ENCODE results near the gene RBM38. TPM values are rescaled to one million over a fixed set of nuclear protein-coding genes. Genes with fewer than 3 reads are reported as not detected.

The RBM38 gene
- total RNA-seq, 1 donor from 2014 or later: 16.6 TPM

- H3K27me3 Mint-ChIP-seq (ENCODE audit: unreplicated experiment): peaks cover 8% of the 10 kb centered on the region
- no peak for TF ChIP-seq CTCF (IDR thresholded peaks at IDR 0.05; ENCODE audit: partially characterized antibody, unreplicated experiment)
- H3K36me3 Mint-ChIP-seq (ENCODE audit: unreplicated experiment): peaks cover 4% of the 10 kb centered on the region
Measured at GRCh38 chr20:57450931-57451330, 59.7 kb downstream of the RBM38 start.

GRCh38 chr20:57451431-57451794, 60.2 kb downstream of the RBM38 start:
- no peak for TF ChIP-seq CTCF (IDR thresholded peaks at IDR 0.05; ENCODE audit: partially characterized antibody, unreplicated experiment)
- H3K27me3 Mint-ChIP-seq (ENCODE audit: unreplicated experiment): peaks cover 8% of the 10 kb centered on the region
- H3K9me3 Mint-ChIP-seq (ENCODE audit: unreplicated experiment): peaks cover 11% of the 10 kb centered on the region
- no peak overlapping the region for H3K27ac Mint-ChIP-seq (ENCODE audit: unreplicated experiment)
- peaks cover 4% of the 10 kb centered on the region for H3K36me3 Mint-ChIP-seq (ENCODE audit: unreplicated experiment)
- H3K4me1 Mint-ChIP-seq (ENCODE audit: low read depth, unreplicated experiment): peaks cover 13% of the 10 kb centered on the region
- H3K4me3 Mint-ChIP-seq (ENCODE audit: unreplicated experiment): no peak overlapping the region
- DNase-seq: no peak

More at GRCh38 chr20:57450931-57451330, 59.7 kb downstream of the RBM38 start:
- Mint-ChIP-seq H3K4me1 (ENCODE audit: low read depth, unreplicated experiment) (peaks cover 13% of the 10 kb centered on the region), H3K9me3 (ENCODE audit: unreplicated experiment) (peaks cover 11% of the 10 kb centered on the region), H3K27ac (ENCODE audit: unreplicated experiment) (no peak overlapping the region), H3K4me3 (ENCODE audit: unreplicated experiment) (no peak overlapping the region)
- DNase-seq: peak; percentile 37

- Mint-ChIP-seq H3K4me3 (ENCODE audit: unreplicated experiment) (no peak overlapping the region), H3K9me3 (ENCODE audit: unreplicated experiment) (peaks cover 12% of the 10 kb centered on the region), H3K27me3 (ENCODE audit: unreplicated experiment) (peaks cover 8% of the 10 kb centered on the region), H3K27ac (ENCODE audit: unreplicated experiment) (no peak overlapping the region), H3K36me3 (ENCODE audit: unreplicated experiment) (peaks cover 2% of the 10 kb centered on the region), H3K4me1 (ENCODE audit: low read depth, unreplicated experiment) (peaks cover 13% of the 10 kb centered on the region)
- DNase-seq: no peak
- no peak for TF ChIP-seq CTCF (IDR thresholded peaks at IDR 0.05; ENCODE audit: partially characterized antibody, unreplicated experiment)
Measured at GRCh38 chr20:57451795-57452661, 60.8 kb downstream of the RBM38 start.

GRCh38 chr20:57455386-57455785, 64.2 kb downstream of the RBM38 start:
- Mint-ChIP-seq H3K27me3 (ENCODE audit: unreplicated experiment) (peaks cover 9% of the 10 kb centered on the region), H3K9me3 (ENCODE audit: unreplicated experiment) (peaks cover 9% of the 10 kb centered on the region), H3K36me3 (ENCODE audit: unreplicated experiment) (no peaks in the 10 kb centered on the region), H3K4me3 (ENCODE audit: unreplicated experiment) (no peak overlapping the region), H3K27ac (ENCODE audit: unreplicated experiment) (no peak overlapping the region), H3K4me1 (ENCODE audit: low read depth, unreplicated experiment) (peaks cover 13% of the 10 kb centered on the region)
- TF ChIP-seq CTCF (IDR thresholded peaks at IDR 0.05; ENCODE audit: partially characterized antibody, unreplicated experiment): no peak
- DNase-seq: no peak

- Mint-ChIP-seq H3K27me3 (ENCODE audit: unreplicated experiment) (peaks cover 9% of the 10 kb centered on the region), H3K9me3 (ENCODE audit: unreplicated experiment) (peaks cover 7% of the 10 kb centered on the region), H3K36me3 (ENCODE audit: unreplicated experiment) (no peaks in the 10 kb centered on the region), H3K4me3 (ENCODE audit: unreplicated experiment) (no peak overlapping the region), H3K27ac (ENCODE audit: unreplicated experiment) (no peak overlapping the region), H3K4me1 (ENCODE audit: low read depth, unreplicated experiment) (peaks cover 6% of the 10 kb centered on the region)
- no peak for DNase-seq
- no peak for TF ChIP-seq CTCF (IDR thresholded peaks at IDR 0.05; ENCODE audit: partially characterized antibody, unreplicated experiment)
Measured at GRCh38 chr20:57456116-57456515, 64.9 kb downstream of the RBM38 start.

Measured in glutamatergic neuron (in vitro differentiated cells).